Measurements from ENCODE around the gene ATP5F1B.
"Not testable (repeated sequence)": the region's sequence is repeated elsewhere in the genome, so short reads cannot be mapped to it uniquely, and the experiment has no call there.

Gene ATP5F1B

DNA sequence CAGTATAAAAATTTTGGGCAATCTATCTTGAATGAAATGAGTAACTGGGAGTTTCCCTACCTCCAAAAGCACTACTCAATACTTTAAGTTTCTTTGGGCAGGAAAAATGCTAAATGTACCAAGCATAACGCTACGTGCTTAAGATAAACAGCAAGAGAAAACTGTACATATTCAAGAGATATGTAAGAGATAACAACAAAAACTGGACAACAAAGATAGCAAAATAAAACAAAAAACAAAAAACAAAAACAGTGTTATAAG, 22.3 kb upstream of the ATP5F1B start:
- peak overlapping the region; percentile 69 for H3K27ac Mint-ChIP-seq
- ATAC-seq (replicated peaks) (no peak), DNase-seq (no peak)
- no peaks in the 10 kb centered on the region for H3K27me3 Mint-ChIP-seq
- no peaks in the 10 kb centered on the region for H3K9me3 Mint-ChIP-seq
- H3K4me1 Mint-ChIP-seq, result peaks cover 6 to 13% of the 10 kb centered on the region in 2 donors
- H3K36me3 Mint-ChIP-seq, result peaks cover 28 to 51% of the 10 kb centered on the region in 2 donors
- no peak overlapping the region for H3K4me3 Mint-ChIP-seq

DNA sequence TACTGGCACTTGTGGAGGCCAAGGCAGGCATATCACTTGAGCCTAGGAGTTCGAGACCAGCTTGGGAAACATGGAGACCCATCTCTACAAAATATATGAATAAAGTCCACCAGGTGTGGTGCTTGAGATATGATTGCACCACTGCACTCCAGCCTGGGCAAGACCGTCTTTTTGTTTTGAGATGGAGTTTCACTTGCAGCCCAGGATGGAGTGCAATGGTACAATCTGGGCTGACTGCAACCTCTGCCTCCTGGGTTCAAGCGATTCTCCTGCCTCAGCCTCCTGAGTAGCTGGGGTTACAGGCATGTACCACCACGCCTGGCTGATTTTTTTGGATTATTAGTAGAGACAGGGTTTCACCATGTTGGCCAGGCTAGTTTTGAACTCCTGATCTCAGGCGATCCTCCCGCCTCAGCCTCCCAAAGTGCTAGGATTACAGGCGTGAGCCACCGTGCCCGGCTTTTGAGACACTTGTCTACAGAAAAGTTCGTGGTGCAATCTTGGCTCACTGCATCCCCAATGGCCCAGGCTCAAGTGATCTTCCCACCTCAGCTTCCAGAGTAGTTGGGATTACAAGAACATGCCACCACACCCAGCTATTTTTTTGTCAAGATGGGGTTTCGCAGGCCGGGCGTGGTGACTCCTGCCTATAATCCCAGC, 16.3 kb upstream of the ATP5F1B start:
- Mint-ChIP-seq H3K27me3 (no peaks in the 10 kb centered on the region), H3K27ac (peak overlapping the region; percentile 28), H3K9me3 (no peaks in the 10 kb centered on the region), H3K36me3 (peaks cover 27 to 42% of the 10 kb centered on the region in 2 donors), H3K4me1 (peaks cover 17 to 51% of the 10 kb centered on the region in 2 donors), H3K4me3 (no peak overlapping the region)
- ATAC-seq (replicated peaks) (no peak), DNase-seq (no peak)

GRCh38 chr12:56661560-56661959, 15.8 kb upstream of the ATP5F1B start:
- peaks cover 17 to 51% of the 10 kb centered on the region in 2 donors for H3K4me1 Mint-ChIP-seq
- H3K27ac Mint-ChIP-seq, result no peak overlapping the region
- ATAC-seq (replicated peaks) (peak in 1 of 2 donors; percentile 31), DNase-seq (no peak)
- no peaks in the 10 kb centered on the region for H3K27me3 Mint-ChIP-seq
- no peaks in the 10 kb centered on the region for H3K9me3 Mint-ChIP-seq
- peaks cover 27 to 42% of the 10 kb centered on the region in 2 donors for H3K36me3 Mint-ChIP-seq
- H3K4me3 Mint-ChIP-seq, result no peak overlapping the region

DNA sequence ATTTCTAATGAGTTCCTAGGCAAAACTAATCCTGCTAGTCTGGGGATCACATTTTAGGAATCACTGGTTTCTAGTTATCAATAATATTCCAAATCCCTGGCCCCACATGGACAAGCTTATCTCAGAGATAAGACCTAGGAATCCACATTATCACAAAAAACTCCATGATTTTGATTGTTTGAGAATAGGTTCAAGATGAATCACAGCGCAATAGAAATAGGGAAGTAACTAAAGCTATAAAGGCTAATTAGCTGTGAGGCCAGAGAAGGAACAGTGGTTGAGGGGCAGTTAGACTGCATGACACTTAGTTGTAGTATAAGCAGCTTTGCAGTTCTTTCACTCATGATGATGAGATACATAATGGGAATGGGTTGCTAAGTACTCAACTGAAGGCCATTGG, 13.1 kb upstream of the ATP5F1B start:
- Mint-ChIP-seq H3K4me1 (peaks cover 17 to 51% of the 10 kb centered on the region in 2 donors), H3K27ac (peak overlapping the region; percentile 73), H3K36me3 (peaks cover 18 to 34% of the 10 kb centered on the region in 2 donors), H3K27me3 (no peaks in the 10 kb centered on the region), H3K4me3 (peak overlapping the region; percentile 44 to 62), H3K9me3 (peaks cover 2 to 3% of the 10 kb centered on the region in 2 donors)
- ATAC-seq (replicated peaks), result peak; percentile 71
- DNase-seq, result no peak

DNA sequence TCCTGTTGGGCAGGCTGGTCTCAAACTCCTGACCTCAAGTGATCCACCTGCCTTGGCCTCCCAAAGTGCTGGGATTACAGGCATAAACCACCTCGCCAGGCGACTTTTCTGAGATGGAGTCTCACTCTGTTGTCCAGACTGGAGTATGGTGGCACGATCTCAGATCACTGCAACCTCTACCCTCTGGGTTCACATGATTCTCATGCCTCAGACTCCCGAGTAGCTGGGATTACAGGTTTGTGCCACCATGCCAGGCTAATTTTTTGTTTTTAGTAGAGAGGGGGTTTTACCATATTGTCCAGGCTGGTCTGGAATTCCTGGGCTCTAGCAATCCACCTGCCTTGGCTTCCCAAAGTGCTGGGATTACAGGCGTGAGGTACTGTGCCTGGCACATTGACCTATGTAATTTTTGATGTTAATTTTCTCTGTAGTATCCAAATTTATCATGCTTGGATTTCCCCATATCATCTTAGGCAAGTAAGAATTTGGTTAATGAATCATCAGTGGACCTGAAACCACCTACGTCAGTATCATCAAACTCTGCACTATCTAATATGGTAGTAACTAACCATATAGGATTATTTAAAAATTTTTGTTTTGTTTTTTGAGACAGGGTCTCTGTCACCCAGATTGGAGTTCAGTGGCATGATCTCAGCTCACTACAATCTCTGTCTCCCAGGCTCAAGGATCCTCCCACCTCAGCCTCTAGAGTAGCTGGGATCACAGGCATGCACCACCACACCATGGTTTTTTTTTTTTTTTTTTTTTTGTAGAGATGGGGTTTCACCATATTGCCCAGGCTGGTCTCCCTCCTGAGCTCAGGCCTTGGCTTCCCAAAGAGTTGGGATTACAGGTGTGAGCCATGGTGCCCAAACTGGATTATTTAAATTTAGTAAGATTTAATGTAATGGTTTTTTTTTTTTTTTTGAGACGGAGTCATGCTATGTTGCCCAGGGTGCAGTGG, 11.9 kb upstream of the ATP5F1B start:
- Mint-ChIP-seq H3K9me3 (peaks cover 7 to 13% of the 10 kb centered on the region in 2 donors), H3K4me1 (peaks cover 14 to 44% of the 10 kb centered on the region in 2 donors), H3K36me3 (peaks cover 16 to 35% of the 10 kb centered on the region in 2 donors), H3K27ac (peak overlapping the region; percentile 91), H3K4me3 (peak overlapping the region; percentile 32 to 51), H3K27me3 (no peaks in the 10 kb centered on the region)
- ATAC-seq (replicated peaks) (peak; percentile 88 to 93), DNase-seq (no peak)

DNA sequence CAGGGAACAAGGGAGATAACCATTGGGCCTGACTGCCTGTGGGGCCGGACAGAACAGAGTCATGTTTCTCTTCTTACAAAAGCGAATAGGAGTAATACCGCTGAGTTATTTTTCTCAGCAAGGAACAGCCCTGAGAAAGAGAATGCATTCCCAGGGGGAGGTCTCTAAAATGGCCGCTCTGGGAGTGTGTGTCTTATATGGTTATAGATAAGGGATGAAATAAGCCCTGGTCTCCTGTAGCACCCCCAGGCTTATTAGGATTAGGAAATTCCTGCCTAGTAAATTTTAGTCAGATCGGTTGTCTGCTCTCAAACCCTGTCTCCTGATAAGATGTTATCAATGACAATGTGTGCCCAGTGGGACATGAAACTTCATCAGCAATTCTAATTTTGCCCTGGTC, 8.0 kb upstream of the ATP5F1B start:
- Mint-ChIP-seq H3K4me1 (peaks cover 3 to 17% of the 10 kb centered on the region in 2 donors), H3K36me3 (peaks cover 17 to 36% of the 10 kb centered on the region in 2 donors), H3K9me3 (peaks cover 10 to 13% of the 10 kb centered on the region in 2 donors)
- DNase-seq; H3K27ac Mint-ChIP-seq; H3K27me3 Mint-ChIP-seq; H3K4me3 Mint-ChIP-seq; ATAC-seq (replicated peaks): not testable (repeated sequence)

DNA sequence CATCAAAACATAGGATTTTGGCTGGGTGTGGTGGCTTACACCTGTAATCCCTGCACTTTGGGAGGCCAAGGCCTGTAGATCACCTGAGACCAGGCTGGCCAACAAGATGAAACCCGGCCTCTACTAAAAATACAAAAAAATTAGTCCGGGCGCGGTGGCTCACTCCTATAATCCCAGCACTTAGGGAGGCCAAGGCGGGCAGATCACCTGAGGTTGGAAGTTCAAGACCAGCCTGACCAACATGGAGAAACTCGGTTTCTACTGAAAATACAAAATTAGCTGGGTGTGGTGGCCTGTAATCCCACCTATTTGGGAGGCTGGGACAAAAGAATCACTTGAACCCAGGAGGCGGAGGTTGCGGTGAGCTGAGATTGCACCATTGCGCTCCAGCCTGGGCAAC, 2.2 kb upstream of the ATP5F1B start:
- not testable (repeated sequence) for H3K9me3 Mint-ChIP-seq; DNase-seq; ATAC-seq (replicated peaks); H3K27ac Mint-ChIP-seq; H3K27me3 Mint-ChIP-seq; H3K4me3 Mint-ChIP-seq
- H3K36me3 Mint-ChIP-seq, result peaks cover 30 to 52% of the 10 kb centered on the region in 2 donors
- H3K4me1 Mint-ChIP-seq, result peaks cover 9 to 11% of the 10 kb centered on the region in 2 donors

DNA sequence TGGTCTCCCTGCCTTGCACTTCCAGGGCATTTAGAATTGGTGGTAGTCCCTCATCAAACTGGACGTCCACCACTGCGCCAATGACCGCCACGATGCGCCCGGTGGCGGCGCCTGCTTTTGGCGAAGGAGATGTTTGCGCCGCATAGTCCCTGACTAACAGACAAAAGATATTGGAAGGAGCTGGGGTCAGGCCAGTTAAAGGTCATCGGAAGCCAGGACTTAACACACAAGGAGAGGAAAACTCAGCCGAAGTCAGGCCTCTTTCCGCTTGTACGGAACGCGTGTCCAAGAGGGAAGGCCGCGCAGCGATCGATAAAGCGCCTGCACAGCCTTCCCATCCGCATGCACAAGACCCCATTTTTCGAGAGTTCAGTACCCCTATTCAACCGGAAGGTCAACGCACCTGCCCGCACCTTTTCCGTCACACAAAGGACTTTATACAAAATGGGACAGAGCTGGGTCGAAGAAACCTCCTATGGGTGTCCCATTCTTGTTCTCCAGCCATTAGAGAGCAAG, 525 bp downstream of the ATP5F1B start:
- no peaks in the 10 kb centered on the region for H3K27me3 Mint-ChIP-seq
- H3K4me3 Mint-ChIP-seq, result peak overlapping the region; percentile 93 to 94
- peaks cover 9 to 11% of the 10 kb centered on the region in 2 donors for H3K4me1 Mint-ChIP-seq
- H3K9me3 Mint-ChIP-seq, result no peaks in the 10 kb centered on the region
- H3K36me3 Mint-ChIP-seq, result peaks cover 29 to 47% of the 10 kb centered on the region in 2 donors
- H3K27ac Mint-ChIP-seq, result peak overlapping the region; percentile 95
- no peak for DNase-seq
- no peak for ATAC-seq (replicated peaks)

DNA sequence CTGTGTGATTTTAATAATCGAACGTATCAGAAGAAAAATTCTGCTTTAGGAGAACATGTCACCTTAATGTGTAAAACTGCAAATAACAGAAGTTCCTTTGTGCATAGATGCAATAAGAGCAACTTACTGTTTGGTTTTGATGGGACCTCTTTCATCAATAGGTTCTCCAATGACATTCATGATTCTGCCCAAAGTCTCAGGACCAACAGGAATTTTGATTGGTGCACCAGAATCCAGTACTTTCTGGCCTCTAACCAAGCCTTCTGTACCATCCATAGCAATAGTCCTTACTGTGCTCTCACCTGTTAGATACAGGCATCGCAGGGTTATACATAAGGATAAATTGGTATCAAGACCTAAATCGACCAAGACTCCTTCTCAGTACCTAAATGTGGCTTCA, 1.1 kb downstream of the ATP5F1B start:
- Mint-ChIP-seq H3K36me3 (peaks cover 32 to 52% of the 10 kb centered on the region in 2 donors), H3K27me3 (no peaks in the 10 kb centered on the region), H3K9me3 (no peaks in the 10 kb centered on the region), H3K4me1 (peaks cover 12 to 14% of the 10 kb centered on the region in 2 donors), H3K4me3 (peak overlapping the region; percentile 93 to 94), H3K27ac (peak overlapping the region; percentile 95)
- ATAC-seq (replicated peaks) (no peak), DNase-seq (no peak)

GRCh38 chr12:56641219-56641618, 4.6 kb downstream of the ATP5F1B start:
- ATAC-seq (replicated peaks) (no peak), DNase-seq (no peak)
- Mint-ChIP-seq H3K27ac (no peak overlapping the region), H3K4me1 (peaks cover 34 to 47% of the 10 kb centered on the region in 2 donors), H3K9me3 (no peaks in the 10 kb centered on the region), H3K4me3 (no peak overlapping the region), H3K36me3 (peaks cover 47 to 61% of the 10 kb centered on the region in 2 donors), H3K27me3 (no peaks in the 10 kb centered on the region)

DNA sequence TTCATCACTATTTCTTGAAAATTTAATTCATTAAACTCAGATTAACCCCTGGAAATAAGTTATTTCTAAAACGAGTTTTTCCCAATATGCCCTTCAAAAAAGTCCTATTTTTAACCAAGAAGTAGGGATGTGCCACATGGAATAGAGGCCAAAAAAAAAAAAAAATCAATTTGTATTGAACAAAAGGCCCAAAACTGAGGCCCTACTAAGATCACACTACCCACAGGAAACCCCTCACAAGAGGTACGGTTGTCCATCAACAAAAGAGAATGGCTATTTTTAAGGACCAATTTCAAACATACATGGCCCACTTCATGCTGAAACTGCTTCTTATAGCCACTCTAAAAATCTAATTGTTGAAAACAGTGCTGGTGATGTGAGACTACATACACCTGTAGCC, 8.2 kb downstream of the ATP5F1B start:
- Mint-ChIP-seq H3K9me3 (no peaks in the 10 kb centered on the region), H3K4me3 (no peak overlapping the region), H3K36me3 (peaks cover 26 to 44% of the 10 kb centered on the region in 2 donors), H3K27ac (no peak overlapping the region), H3K27me3 (no peaks in the 10 kb centered on the region), H3K4me1 (peaks cover 42 to 63% of the 10 kb centered on the region in 2 donors)
- no peak for DNase-seq
- no peak for ATAC-seq (replicated peaks)

DNA sequence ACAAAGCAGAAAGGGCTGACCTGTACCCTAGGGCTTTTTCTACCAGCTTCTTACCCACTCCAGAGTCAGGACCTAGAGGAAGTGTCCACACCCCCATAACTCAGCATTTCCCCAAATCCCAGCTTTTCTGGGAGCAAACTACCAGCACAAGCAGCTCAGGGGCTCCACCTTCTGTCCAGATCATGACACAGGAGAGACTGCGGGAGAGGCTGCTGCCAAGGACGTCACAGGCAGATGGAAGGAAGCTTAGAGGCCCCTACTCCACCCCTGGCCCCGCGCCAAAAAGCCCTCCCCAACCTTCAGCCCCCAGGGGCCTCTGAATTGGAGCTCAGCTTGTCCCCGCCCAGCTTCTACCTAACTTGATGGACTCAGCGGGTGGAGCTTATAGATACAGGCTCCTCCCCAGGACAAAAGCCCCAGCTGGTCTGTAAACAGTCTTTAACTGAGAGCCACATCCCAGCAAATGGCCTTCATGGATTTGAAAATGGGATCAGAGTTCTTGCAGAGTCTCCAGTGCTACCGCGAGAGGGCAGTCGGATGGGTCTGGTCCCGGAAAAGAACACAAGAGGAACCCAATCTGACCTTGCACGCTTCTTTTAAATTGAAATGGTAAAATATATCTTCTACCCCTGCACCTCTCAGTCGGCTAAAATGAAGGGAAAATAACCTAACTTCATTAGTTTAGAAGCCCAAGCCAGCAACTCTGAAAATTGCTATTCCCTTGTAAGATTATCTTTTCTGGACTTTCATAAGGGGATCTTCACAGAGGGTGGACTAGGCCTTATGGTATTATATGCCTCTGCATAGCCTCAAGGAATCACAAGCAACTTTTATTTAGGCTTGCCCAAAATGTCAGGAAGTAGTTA, 8.9 kb downstream of the ATP5F1B start:
- Mint-ChIP-seq H3K36me3 (peaks cover 22 to 37% of the 10 kb centered on the region in 2 donors), H3K27me3 (no peaks in the 10 kb centered on the region), H3K9me3 (no peaks in the 10 kb centered on the region), H3K4me3 (peak overlapping the region; percentile 90 to 97), H3K27ac (peak overlapping the region; percentile 96), H3K4me1 (peaks cover 49 to 70% of the 10 kb centered on the region in 2 donors)
- DNase-seq (peak; percentile 94), ATAC-seq (replicated peaks) (peak; percentile 67 to 72)

DNA sequence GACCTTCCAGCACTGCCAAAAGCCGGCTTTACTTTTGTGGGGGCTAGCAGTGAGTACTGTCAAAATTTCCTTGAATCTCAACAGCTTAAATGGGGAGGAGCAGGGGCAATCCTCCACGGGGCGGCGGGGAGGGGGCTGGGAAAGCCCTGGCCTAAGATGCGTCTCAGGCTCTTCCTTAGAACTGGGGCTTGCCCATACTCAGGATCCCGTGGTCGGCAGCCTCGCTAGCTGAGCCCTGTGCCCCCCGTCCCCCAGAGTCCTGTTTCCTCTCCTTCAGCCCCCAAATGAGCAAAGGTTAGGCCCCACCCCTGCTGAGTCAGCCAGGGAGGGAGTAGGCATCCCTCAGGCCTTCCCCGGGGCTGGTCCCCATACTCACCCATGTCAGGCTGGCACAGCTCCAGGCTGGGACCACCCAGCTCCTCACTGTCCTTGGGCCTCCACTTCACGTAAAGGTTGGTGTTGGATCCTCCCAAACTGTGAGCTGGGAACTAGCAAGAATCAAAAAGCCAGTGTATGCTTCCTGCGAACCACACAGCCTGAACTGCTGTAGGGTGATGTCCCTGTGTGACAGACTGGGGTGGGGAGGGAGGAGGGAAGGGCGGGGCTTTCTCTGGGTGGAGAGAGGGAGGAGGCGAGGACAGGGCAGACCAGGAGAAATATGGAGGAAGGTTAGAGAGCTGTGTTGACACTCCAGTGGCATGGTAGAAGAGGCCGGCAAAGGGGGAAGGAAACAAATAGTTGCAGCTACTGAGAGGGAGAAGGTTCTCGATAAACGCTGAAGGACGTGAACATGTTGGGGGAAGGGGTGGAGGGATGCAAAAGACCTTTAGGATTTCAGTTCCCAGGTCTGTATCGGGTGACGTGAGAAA, 9.7 kb downstream of the ATP5F1B start:
- Mint-ChIP-seq H3K9me3 (no peaks in the 10 kb centered on the region), H3K4me1 (peaks cover 56 to 79% of the 10 kb centered on the region in 2 donors), H3K27ac (peak overlapping the region; percentile 96), H3K4me3 (peak overlapping the region; percentile 90 to 97), H3K27me3 (no peaks in the 10 kb centered on the region), H3K36me3 (peaks cover 22 to 37% of the 10 kb centered on the region in 2 donors)
- ATAC-seq (replicated peaks), result peak; percentile 70 to 73
- peak; percentile 74 for DNase-seq

All from stimulated activated naive B cell treated with anti-CD40 and anti-IgM and Interleukin-4, amounts not matched to agents 10 μg/mL and 1 μg/mL and 100 μg/mL, for 72 hours (primary cell).